ENCODE data around the gene ASPG.

The ASPG gene

GRCh38 chr14:104044016-104044415 is 41.5 kb upstream of the ASPG start:
- no peak for ATAC-seq
- TF ChIP-seq TOX (CRISPR knock-in tag; IDR thresholded peaks at IDR 0.05; ENCODE audit: borderline replicate concordance) (no peak), ARNTL (CRISPR knock-in tag; IDR thresholded peaks at IDR 0.05; ENCODE audit: borderline replicate concordance, low read depth) (no peak), CSRNP3 (CRISPR knock-in tag; IDR thresholded peaks at IDR 0.05) (no peak), ZNF565 (CRISPR knock-in tag; conservative IDR thresholded peaks at IDR 0.05; ENCODE audit: low read depth) (no peak), SNAI2 (CRISPR knock-in tag; IDR thresholded peaks at IDR 0.05) (no peak), PPARA (CRISPR knock-in tag; IDR thresholded peaks at IDR 0.05; ENCODE audit: borderline replicate concordance) (no peak)

- ATAC-seq = no peak
- TF ChIP-seq TOX (CRISPR knock-in tag; IDR thresholded peaks at IDR 0.05; ENCODE audit: borderline replicate concordance) (no peak), SNAI2 (CRISPR knock-in tag; IDR thresholded peaks at IDR 0.05) (no peak), PPARA (CRISPR knock-in tag; IDR thresholded peaks at IDR 0.05; ENCODE audit: borderline replicate concordance) (no peak), POU6F1 (CRISPR knock-in tag; IDR thresholded peaks at IDR 0.05; ENCODE audit: borderline replicate concordance, low read depth) (no peak)
Measured at GRCh38 chr14:104047761-104048160, 37.7 kb upstream of the ASPG start.

GRCh38 chr14:104048758-104049507 is 36.6 kb upstream of the ASPG start:
- no peak for TF ChIP-seq ZNF8 (CRISPR knock-in tag; IDR thresholded peaks at IDR 0.05)
- TF ChIP-seq POU6F1 (CRISPR knock-in tag; IDR thresholded peaks at IDR 0.05; ENCODE audit: borderline replicate concordance, low read depth) = no peak
- no peak for TF ChIP-seq ZFP30 (CRISPR knock-in tag; IDR thresholded peaks at IDR 0.05)
- no peak for TF ChIP-seq CSRNP3 (CRISPR knock-in tag; IDR thresholded peaks at IDR 0.05)
- no peak for TF ChIP-seq TOX (CRISPR knock-in tag; IDR thresholded peaks at IDR 0.05; ENCODE audit: borderline replicate concordance)
- no peak for TF ChIP-seq SNAI2 (CRISPR knock-in tag; IDR thresholded peaks at IDR 0.05)
- TF ChIP-seq CREB5 (CRISPR knock-in tag; IDR thresholded peaks at IDR 0.05; ENCODE audit: low read depth) = no peak
- no peak for TF ChIP-seq ARNTL (CRISPR knock-in tag; IDR thresholded peaks at IDR 0.05; ENCODE audit: borderline replicate concordance, low read depth)
- no peak for TF ChIP-seq GLIS3 (CRISPR knock-in tag; IDR thresholded peaks at IDR 0.05)
- TF ChIP-seq ESRRG (CRISPR knock-in tag; IDR thresholded peaks at IDR 0.05) = no peak
- no peak for TF ChIP-seq ZC3H10 (CRISPR knock-in tag; IDR thresholded peaks at IDR 0.05)
- no peak for TF ChIP-seq OSR1 (CRISPR knock-in tag; IDR thresholded peaks at IDR 0.05)
- no peak for TF ChIP-seq RARB (CRISPR knock-in tag; IDR thresholded peaks at IDR 0.05)
- TF ChIP-seq ISL1 (CRISPR knock-in tag; IDR thresholded peaks at IDR 0.05) = no peak
- TF ChIP-seq ZFP3 (CRISPR knock-in tag; IDR thresholded peaks at IDR 0.05) = no peak
- no peak for TF ChIP-seq TCF4 (CRISPR knock-in tag; IDR thresholded peaks at IDR 0.05; ENCODE audit: borderline replicate concordance)
- no peak for TF ChIP-seq BACH2 (CRISPR knock-in tag; IDR thresholded peaks at IDR 0.05; ENCODE audit: borderline replicate concordance)
- TF ChIP-seq TSHZ2 (CRISPR knock-in tag; IDR thresholded peaks at IDR 0.05) = no peak
- no peak for TF ChIP-seq PPARA (CRISPR knock-in tag; IDR thresholded peaks at IDR 0.05; ENCODE audit: borderline replicate concordance)
- no peak for TF ChIP-seq ZNF70 (CRISPR knock-in tag; IDR thresholded peaks at IDR 0.05)
- no peak for ATAC-seq
